Measurements from ENCODE around the gene PTAFR.

PTAFR gene

GRCh38 chr1:28162151-28162550 is 14.3 kb downstream of the PTAFR start:
- TF ChIP-seq, protein P1, sequence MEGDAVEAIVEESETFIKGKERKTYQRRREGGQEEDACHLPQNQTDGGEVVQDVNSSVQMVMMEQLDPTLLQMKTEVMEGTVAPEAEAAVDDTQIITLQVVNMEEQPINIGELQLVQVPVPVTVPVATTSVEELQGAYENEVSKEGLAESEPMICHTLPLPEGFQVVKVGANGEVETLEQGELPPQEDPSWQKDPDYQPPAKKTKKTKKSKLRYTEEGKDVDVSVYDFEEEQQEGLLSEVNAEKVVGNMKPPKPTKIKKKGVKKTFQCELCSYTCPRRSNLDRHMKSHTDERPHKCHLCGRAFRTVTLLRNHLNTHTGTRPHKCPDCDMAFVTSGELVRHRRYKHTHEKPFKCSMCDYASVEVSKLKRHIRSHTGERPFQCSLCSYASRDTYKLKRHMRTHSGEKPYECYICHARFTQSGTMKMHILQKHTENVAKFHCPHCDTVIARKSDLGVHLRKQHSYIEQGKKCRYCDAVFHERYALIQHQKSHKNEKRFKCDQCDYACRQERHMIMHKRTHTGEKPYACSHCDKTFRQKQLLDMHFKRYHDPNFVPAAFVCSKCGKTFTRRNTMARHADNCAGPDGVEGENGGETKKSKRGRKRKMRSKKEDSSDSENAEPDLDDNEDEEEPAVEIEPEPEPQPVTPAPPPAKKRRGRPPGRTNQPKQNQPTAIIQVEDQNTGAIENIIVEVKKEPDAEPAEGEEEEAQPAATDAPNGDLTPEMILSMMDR (IDR thresholded peaks at IDR 0.05; ENCODE audit: insufficient read depth, missing control alignments), result no peak
- FAIRE-seq (no peak), DNase-seq (ENCODE audit: insufficient read length, low spot score) (no peak)

GRCh38 chr1:28161751-28162150 is 14.7 kb downstream of the PTAFR start:
- TF ChIP-seq, protein P1 (IDR thresholded peaks at IDR 0.05; ENCODE audit: insufficient read depth, missing control alignments), result no peak
- FAIRE-seq, result no peak
- DNase-seq (ENCODE audit: insufficient read length, low spot score), result no peak

GRCh38 chr1:28160782-28161266 is 15.7 kb downstream of the PTAFR start:
- no peak for FAIRE-seq
- no peak for DNase-seq (ENCODE audit: insufficient read length, low spot score)
- TF ChIP-seq, protein P1 (IDR thresholded peaks at IDR 0.05; ENCODE audit: insufficient read depth, missing control alignments), result no peak

DNA sequence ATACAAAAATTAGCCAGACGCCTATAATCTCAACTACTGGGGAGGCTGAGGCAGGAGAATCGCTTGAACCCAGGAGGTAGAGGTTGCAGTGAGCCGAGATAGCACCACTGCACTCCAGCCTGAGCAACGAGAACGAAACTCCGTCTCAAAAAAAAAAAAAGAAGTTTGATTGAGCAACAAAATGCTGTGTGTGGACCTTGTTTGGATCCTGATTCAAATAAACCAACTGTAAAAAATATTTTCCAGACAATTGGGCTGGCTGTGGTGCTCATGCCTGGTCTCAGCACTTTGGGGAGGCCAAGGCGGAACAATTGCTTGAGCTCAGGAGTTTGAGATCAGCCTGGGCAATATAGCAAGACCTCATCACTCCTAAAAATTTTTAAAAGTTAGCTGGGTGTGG is 16.8 kb downstream of the PTAFR start:
- FAIRE-seq (no peak), DNase-seq (ENCODE audit: insufficient read length, low spot score) (no peak)
- TF ChIP-seq, protein P1 (IDR thresholded peaks at IDR 0.05; ENCODE audit: insufficient read depth, missing control alignments), result no peak

DNA sequence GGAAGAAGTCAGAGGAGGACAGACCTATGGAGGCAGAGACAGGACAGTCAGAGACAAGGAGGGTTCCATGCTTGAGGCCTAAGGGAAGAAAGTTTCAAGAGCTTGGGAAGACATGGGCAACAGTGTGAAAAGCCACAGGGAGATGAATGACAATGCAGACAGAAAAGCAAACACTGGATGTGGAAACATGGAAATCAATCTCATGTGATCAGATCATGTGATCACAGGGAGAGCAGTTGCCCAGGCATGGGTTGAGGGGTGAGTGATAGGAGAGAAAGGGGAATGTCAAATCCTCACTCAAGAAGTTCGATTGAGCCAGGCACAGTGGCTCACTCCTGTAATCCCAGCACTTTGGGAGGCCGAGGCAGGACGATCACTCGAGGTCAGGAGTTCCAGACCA is 17.2 kb downstream of the PTAFR start:
- no peak for FAIRE-seq
- DNase-seq (ENCODE audit: insufficient read length, low spot score), result no peak
- TF ChIP-seq, protein P1 (IDR thresholded peaks at IDR 0.05; ENCODE audit: insufficient read depth, missing control alignments), result no peak

DNA sequence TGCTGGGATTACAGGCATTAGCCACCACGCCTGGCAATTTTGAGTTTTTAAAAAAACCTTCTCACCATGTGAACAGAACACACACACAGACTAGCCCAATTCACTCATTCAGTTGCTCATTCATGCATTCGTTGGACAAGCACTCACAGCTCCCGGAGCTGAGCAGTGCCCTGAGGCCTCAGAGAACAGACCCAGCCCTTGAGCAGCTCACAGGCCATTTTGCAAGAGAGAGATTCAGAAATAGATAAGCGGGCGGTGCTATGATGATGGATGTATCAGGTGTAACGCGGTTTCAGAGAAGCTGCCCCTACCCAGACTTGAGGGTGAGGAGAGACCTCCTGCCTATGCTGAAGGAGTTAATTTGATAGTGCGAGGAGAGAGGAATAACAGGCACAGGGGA is 18.6 kb downstream of the PTAFR start:
- FAIRE-seq (no peak), DNase-seq (ENCODE audit: insufficient read length, low spot score) (no peak)
- TF ChIP-seq, protein P1 (IDR thresholded peaks at IDR 0.05; ENCODE audit: insufficient read depth, missing control alignments), result no peak

DNA sequence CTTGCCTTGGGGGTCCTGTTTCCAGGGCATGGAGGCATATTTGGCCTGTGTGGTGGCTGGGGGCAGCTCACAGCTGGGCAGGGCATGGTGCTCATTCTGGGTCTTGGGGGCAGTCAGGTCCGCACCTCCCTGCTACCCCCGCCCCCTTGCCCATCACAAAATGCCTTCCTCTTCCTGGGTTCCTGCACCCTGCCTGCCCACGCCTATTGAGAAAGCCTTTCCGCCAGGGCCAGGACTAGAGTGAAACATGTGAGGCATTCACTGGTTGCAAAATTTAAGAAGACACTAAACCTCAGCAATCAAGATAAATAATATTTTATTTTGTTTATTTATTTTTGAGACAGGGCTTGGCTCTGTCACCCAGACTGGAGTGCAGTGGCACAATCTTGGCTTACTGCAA is 19.7 kb downstream of the PTAFR start:
- TF ChIP-seq, protein P1 (IDR thresholded peaks at IDR 0.05; ENCODE audit: insufficient read depth, missing control alignments), result no peak
- no peak for DNase-seq (ENCODE audit: insufficient read length, low spot score)
- FAIRE-seq, result no peak

All from D721Med (cell line).